OCI-LY7 (cell line): ENCODE results near the gene ADAM22. TPM values are rescaled to one million over a fixed set of nuclear protein-coding genes. Genes with fewer than 3 reads are reported as not detected.

Experiments
- BruUV-seq: library from RNA; stranded (reverse); fragments of 400-500 nt; replicated peaks from 2 replicates; lab custom pipeline; 2021; lab: Mats Ljungman, UMichigan
- CTCF ChIA-PET: fragments of 300-600 bp; sonication (Branson Sonifier 250); formaldehyde crosslinking; loops from one replicate; lab custom pipeline; 2022; ENCODE audit warnings: antibody characterized with exemption; ENCODE audit not compliant: unreplicated experiment; lab: Charles Lee
- POLR2A ChIA-PET: fragments of 300-600 bp; sonication (Branson Sonifier 250); formaldehyde crosslinking; loops from one replicate; lab custom pipeline; 2022; ENCODE audit warnings: antibody characterized with exemption; lab: Charles Lee
- DNase-seq: peaks from one replicate; pipeline ENCODE4 v3.0.0-alpha.2; 2015; ENCODE audit warnings: low spot score
- H2AFZ ChIP-seq: fragments of 200-600 bp; sonication (generic), shearing (Covaris generic); 2 replicates; pipeline ENCODE4 v1.6.1; 2014; ENCODE audit warnings: mild to moderate bottlenecking, antibody characterized with exemption, low read length, moderate library complexity
- H3K27ac ChIP-seq: fragments of 200-600 bp; sonication (generic); 2 replicates; pipeline ENCODE4 v1.5.1; 2014; ENCODE audit warnings: mixed run types, low read depth, mild to moderate bottlenecking, moderate library complexity, low read length, inconsistent platforms; ENCODE audit not compliant: poor library complexity, severe bottlenecking
- H3K36me3 ChIP-seq: fragments of 200-600 bp; sonication (generic); 2 replicates; pipeline ENCODE4 v1.6.1; 2014; ENCODE audit warnings: mild to moderate bottlenecking, antibody characterized with exemption, low read length, moderate library complexity, mixed read lengths; ENCODE audit not compliant: insufficient read depth
- H3K4me1 ChIP-seq: fragments of 200-600 bp; sonication (generic); 2 replicates; pipeline ENCODE4 v1.5.1; 2014; ENCODE audit warnings: mild to moderate bottlenecking, low read length; ENCODE audit not compliant: insufficient read depth, poor library complexity, severe bottlenecking
- H3K4me2 ChIP-seq: fragments of 200-600 bp; sonication (generic); 2 replicates; pipeline ENCODE4 v1.6.1; 2014; ENCODE audit warnings: mild to moderate bottlenecking, low read length
- H3K4me3 ChIP-seq: fragments of 200-600 bp; sonication (generic); 2 replicates; pipeline ENCODE4 v1.5.1; 2014; ENCODE audit warnings: mild to moderate bottlenecking, low read depth, low read length; ENCODE audit not compliant: poor library complexity, severe bottlenecking
- H3K79me2 ChIP-seq: fragments of 200-600 bp; sonication (generic); 2 replicates; pipeline ENCODE4 v1.6.1; 2016; ENCODE audit warnings: low read depth, mild to moderate bottlenecking, low read length, moderate library complexity, mixed read lengths; ENCODE audit not compliant: insufficient read depth
- H3K9me2 ChIP-seq: fragments of 200-600 bp; sonication (generic); 2 replicates; pipeline ENCODE4 v1.6.1; 2016; ENCODE audit warnings: mild to moderate bottlenecking, low read length, mixed read lengths; ENCODE audit not compliant: insufficient read depth
- H3K9me3 ChIP-seq: fragments of 200-600 bp; sonication (generic); 2 replicates; pipeline ENCODE4 v1.6.1; 2014; ENCODE audit warnings: mild to moderate bottlenecking, mixed run types, low read length, mixed read lengths
- H4K20me1 ChIP-seq: fragments of 200-600 bp; sonication (generic); 2 replicates; pipeline ENCODE4 v1.6.1; 2014; ENCODE audit warnings: mild to moderate bottlenecking, antibody characterized with exemption, low read length, moderate library complexity, mixed read lengths; ENCODE audit not compliant: insufficient read depth
- EZH2phosphoT487 ChIP-seq: fragments of 200-600 bp; sonication (generic); IDR thresholded peaks from 2 replicates; pipeline ENCODE4 v1.6.1; 2018; ENCODE audit warnings: low read depth, borderline replicate concordance, mild to moderate bottlenecking, mixed run types, antibody characterized with exemption, low read length, moderate library complexity, mixed read lengths
- intact Hi-C: fragments of 100-400 bp; cut with micrococcal nuclease; formaldehyde crosslinking; loops from one replicate; pipeline ENCODE4 v1.10.0; 2022; ENCODE audit not compliant: unreplicated experiment
- total RNA-seq, 2 experiments: library from RNA; depleted of rRNA in 1 of 2; stranded (reverse); fragments of >200 nt in 1 of 2; shearing (Covaris generic) in 1 of 2; gene quantifications; 2 replicates each; pipeline ENCODE4 v1.2.3, GENCODE V29; 2014 to 2022
- TF ChIP-seq, protein P1 (sequence below): fragments of 200-600 bp; sonication (generic); conservative IDR thresholded peaks from 2 replicates; pipeline ENCODE4 v1.5.1; 2014; ENCODE audit warnings: mild to moderate bottlenecking, antibody characterized with exemption, low read length, moderate library complexity, mixed read lengths

Gene ADAM22
- total RNA-seq, 2 experiments from 2014 or later, result 12.0 to 13.6 TPM

DNA sequence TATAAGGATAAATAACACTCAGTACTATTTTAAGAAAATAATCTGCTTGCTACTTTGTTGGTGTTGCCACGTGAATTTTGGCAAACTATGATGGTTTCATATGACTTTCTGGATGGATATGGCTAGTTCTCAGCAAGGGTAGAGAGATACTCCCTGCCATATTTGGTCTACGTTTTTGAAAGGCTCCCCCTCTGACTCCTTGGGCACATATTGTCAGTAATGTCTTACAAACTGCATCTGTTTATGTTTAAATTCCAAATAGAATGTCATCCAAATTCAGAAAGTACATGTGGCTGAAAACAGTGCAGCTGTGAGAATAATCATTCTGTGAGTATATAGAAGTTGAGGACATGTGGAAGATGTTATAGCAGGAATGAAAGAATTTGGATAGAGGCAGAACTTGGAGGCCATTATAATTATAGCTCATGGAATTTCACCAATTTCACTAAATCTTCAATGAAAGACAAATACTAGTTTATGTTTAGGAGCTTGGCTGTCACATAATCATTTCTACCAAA is 178.0 kb downstream of the ADAM22 start:
- CTCF ChIA-PET, result no interaction called here

DNA sequence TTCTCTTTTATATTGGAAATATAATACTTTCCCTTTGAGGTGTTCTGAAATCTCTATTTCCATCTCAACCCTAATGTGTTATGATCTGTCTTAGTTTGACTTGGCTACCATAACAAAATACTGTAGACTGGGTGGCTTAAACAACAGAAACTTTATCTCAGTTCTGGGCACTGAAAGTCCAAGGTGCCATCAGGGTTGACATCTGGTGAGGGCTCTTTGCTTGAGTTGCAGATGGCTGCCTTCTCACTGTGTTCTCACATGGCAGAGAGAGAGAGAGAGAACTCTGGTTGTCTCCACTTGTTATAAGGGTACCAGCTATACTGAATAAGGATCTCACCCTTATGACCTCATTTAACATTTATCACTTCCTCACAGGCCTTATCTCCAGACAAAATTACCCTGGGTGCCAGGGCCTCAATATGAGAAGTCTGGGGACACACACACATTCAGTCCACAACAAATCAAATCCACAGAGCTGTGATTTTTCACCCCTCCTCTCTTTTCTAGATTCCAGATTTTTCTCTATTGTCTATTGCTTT is 181.3 kb downstream of the ADAM22 start:
- intact Hi-C loops, result loop anchor here (10.0 kb wide), 1 partner anchor 181 kb away; the partner anchor contains the start of gene ADAM22
- Histone ChIP-seq H3K4me1 (no peaks in the 10 kb centered on the region), H2AFZ (no peak overlapping the region), H4K20me1 (no peaks in the 10 kb centered on the region), H3K9me2 (no peaks in the 10 kb centered on the region), H3K27ac (no peak overlapping the region), H3K4me2 (no peak overlapping the region), H3K79me2 (no peaks in the 10 kb centered on the region), H3K9me3 (no peaks in the 10 kb centered on the region), H3K36me3 (no peaks in the 10 kb centered on the region), H3K4me3 (no peak overlapping the region)
- BruUV-seq, result no TSS peak
- TF ChIP-seq EZH2phosphoT487, result no peak
- TF ChIP-seq, protein P1, sequence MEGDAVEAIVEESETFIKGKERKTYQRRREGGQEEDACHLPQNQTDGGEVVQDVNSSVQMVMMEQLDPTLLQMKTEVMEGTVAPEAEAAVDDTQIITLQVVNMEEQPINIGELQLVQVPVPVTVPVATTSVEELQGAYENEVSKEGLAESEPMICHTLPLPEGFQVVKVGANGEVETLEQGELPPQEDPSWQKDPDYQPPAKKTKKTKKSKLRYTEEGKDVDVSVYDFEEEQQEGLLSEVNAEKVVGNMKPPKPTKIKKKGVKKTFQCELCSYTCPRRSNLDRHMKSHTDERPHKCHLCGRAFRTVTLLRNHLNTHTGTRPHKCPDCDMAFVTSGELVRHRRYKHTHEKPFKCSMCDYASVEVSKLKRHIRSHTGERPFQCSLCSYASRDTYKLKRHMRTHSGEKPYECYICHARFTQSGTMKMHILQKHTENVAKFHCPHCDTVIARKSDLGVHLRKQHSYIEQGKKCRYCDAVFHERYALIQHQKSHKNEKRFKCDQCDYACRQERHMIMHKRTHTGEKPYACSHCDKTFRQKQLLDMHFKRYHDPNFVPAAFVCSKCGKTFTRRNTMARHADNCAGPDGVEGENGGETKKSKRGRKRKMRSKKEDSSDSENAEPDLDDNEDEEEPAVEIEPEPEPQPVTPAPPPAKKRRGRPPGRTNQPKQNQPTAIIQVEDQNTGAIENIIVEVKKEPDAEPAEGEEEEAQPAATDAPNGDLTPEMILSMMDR, result no peak
- POLR2A ChIA-PET, result no interaction called here
- CTCF ChIA-PET, result no interaction called here
- no peak for DNase-seq

More for the DNA sequence above, 178.0 kb downstream of the ADAM22 start:
- no peak for DNase-seq
- Histone ChIP-seq H2AFZ (no peak overlapping the region), H4K20me1 (no peaks in the 10 kb centered on the region), H3K36me3 (no peaks in the 10 kb centered on the region), H3K27ac (no peak overlapping the region), H3K9me2 (no peaks in the 10 kb centered on the region), H3K79me2 (no peaks in the 10 kb centered on the region), H3K4me3 (no peak overlapping the region), H3K4me2 (no peak overlapping the region), H3K4me1 (no peaks in the 10 kb centered on the region), H3K9me3 (no peaks in the 10 kb centered on the region)
- no peak for TF ChIP-seq EZH2phosphoT487
- TF ChIP-seq, protein P1, result no peak
- intact Hi-C loops, result loop anchor here (1.0 to 10.0 kb wide), 3 partner anchors 177 to 605 kb away; partner anchors contain the start of gene ADAM22
- no TSS peak for BruUV-seq
- POLR2A ChIA-PET, result interaction anchor here (0.7 to 1.0 kb wide), 3 partner anchors 167 to 986 kb away, joined by 3 to 8 read pairs (median 4); no protein-coding TSS in a partner anchor

DNA sequence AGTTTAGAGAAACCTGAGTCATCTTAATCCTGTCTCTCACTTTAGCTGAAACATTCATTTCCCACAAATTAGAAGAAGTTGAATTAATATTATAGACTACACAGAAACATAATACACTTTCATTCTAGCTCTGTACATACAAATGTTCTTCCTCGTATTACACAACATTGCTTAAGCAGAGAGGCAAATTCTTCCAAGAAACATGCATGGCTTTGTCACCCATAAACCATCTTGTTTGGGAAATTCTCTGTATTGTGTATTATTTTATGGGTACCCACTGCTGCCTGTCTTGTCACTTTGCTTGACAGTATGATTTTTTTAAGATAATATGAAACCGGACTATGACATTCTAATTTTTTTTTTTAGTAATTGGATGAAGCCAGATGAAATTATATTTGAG is 181.8 kb downstream of the ADAM22 start:
- Histone ChIP-seq H3K9me3 (no peaks in the 10 kb centered on the region), H3K9me2 (no peaks in the 10 kb centered on the region), H3K79me2 (no peaks in the 10 kb centered on the region), H4K20me1 (no peaks in the 10 kb centered on the region), H3K4me1 (no peaks in the 10 kb centered on the region), H3K36me3 (no peaks in the 10 kb centered on the region), H3K4me2 (no peak overlapping the region), H3K4me3 (no peak overlapping the region), H3K27ac (no peak overlapping the region), H2AFZ (no peak overlapping the region)
- ChIA-PET CTCF (no interaction called here), POLR2A (interaction anchor here (1.0 kb wide), 1 partner anchor 16 kb away, joined by 4 read pairs; no protein-coding TSS in a partner anchor)
- DNase-seq, result no peak
- TF ChIP-seq EZH2phosphoT487, result no peak
- TF ChIP-seq, protein P1, result no peak
- BruUV-seq, result no TSS peak
- intact Hi-C loops, result loop anchor here (10.0 kb wide), 1 partner anchor 181 kb away; the partner anchor contains the start of gene ADAM22
